HepG2 (cell line): ENCODE results near the gene SPP2. TPM values are rescaled to one million over a fixed set of nuclear protein-coding genes. Genes with fewer than 3 reads are reported as not detected.

Source experiments
- AKNA ChIP-seq: sonication (generic); formaldehyde crosslinking; IDR thresholded peaks from 2 replicates; pipeline ENCODE4 v1.4.0; 2020; ENCODE audit warnings: missing genetic modification reagents, borderline replicate concordance
- ASH2L ChIP-seq: fragments of 300-600, 200-600 bp; sonication (generic); IDR thresholded peaks from 2 replicates; pipeline ENCODE4 v1.7.0; 2017; ENCODE audit warnings: low read depth, mild to moderate bottlenecking, moderate library complexity, mixed read lengths, low read length; ENCODE audit not compliant: insufficient read length
- BRF2 ChIP-seq: sonication (generic); formaldehyde crosslinking; IDR thresholded peaks from 2 replicates; pipeline ENCODE4 v1.8.1; 2022; ENCODE audit warnings: mild to moderate bottlenecking, missing genetic modification reagents
- GABPB1 ChIP-seq: IDR thresholded peaks from 2 replicates; pipeline ENCODE4 v1.6.1; 2016; ENCODE audit warnings: mild to moderate bottlenecking, missing genetic modification reagents, moderate library complexity, missing compliant biosample characterization
- PHB2 ChIP-seq: fragments of 450-650 bp; IDR thresholded peaks from 2 replicates; pipeline ENCODE4 v1.6.1; 2018; ENCODE audit not compliant: partially characterized antibody
- ZBTB10 ChIP-seq: sonication (generic); formaldehyde crosslinking; IDR thresholded peaks from 2 replicates; pipeline ENCODE4 v1.4.0; 2020; ENCODE audit warnings: missing genetic modification reagents, borderline replicate concordance
- ZBTB34 ChIP-seq: sonication (generic); formaldehyde crosslinking; IDR thresholded peaks from 2 replicates; pipeline ENCODE4 v1.8.0; 2022; ENCODE audit warnings: mild to moderate bottlenecking, missing genetic modification reagents
- ZNF232 ChIP-seq: sonication (generic); formaldehyde crosslinking; IDR thresholded peaks from 2 replicates; pipeline ENCODE4 v1.4.0; 2020; ENCODE audit warnings: missing genetic modification reagents, borderline replicate concordance
- ZNF496 ChIP-seq: sonication (generic); formaldehyde crosslinking; IDR thresholded peaks from 2 replicates; pipeline ENCODE4 v1.8.1; 2023; ENCODE audit warnings: mild to moderate bottlenecking, moderate library complexity, missing genetic modification reagents; ENCODE audit not compliant: insufficient replicate concordance
- polyA plus RNA-seq, 8 experiments: library from polyadenylated mRNA; depleted of rRNA in 3 of 8; stranded (reverse) in 7 of 8; unstranded in 1 of 8; fragments of >200 nt; fragmentation: Illumina TruSeq in 4 of 8; extraction: Trizol in 4 of 8; gene quantifications; 2 replicates each; pipeline versions ENCODE4 v1.2.1 to v1.2.3, GENCODE V29; 2011 to 2016; ENCODE audit warnings: low read depth in 4 of 8, missing spikeins in 1 of 8, mixed read lengths in 1 of 8; ENCODE audit not compliant: insufficient read depth in 1 of 8
- total RNA-seq, 5 experiments: library from RNA; depleted of rRNA; stranded (reverse); fragments of >200 nt; fragmentation: Illumina TruSeq; extraction: Trizol; gene quantifications; 2 replicates each; pipeline ENCODE4 v1.2.3, GENCODE V29; 2016; ENCODE audit warnings: low read depth in 1 of 5

SPP2 gene
- total and polyA plus RNA-seq, 2 of the 13 experiments (the other 11 are each of a cell fraction or from before 2014, with no cell fraction given): not detected

GRCh38 chr2:234075518-234075915 lies 25.0 kb downstream of the SPP2 start (continued):
- TF ChIP-seq ASH2L: no peak
- no peak for TF ChIP-seq ZNF496 (CRISPR knock-in tag)
- no peak for TF ChIP-seq GABPB1 (CRISPR knock-in tag)
- no peak for TF ChIP-seq BRF2 (CRISPR knock-in tag)
- no peak for TF ChIP-seq ZBTB34 (CRISPR knock-in tag)
- no peak for TF ChIP-seq ZBTB10 (CRISPR knock-in tag)
- TF ChIP-seq AKNA: no peak
- TF ChIP-seq ZNF232 (CRISPR knock-in tag): no peak
- no peak for TF ChIP-seq PHB2
- TF ChIP-seq, all 625 proteins: peak for 0
